Limb (tissue), 2 donors: ENCODE measurements around the gene FASTK.
"Not testable (repeated sequence)": the region's sequence is repeated elsewhere in the genome, so short reads cannot be mapped to it uniquely, and the experiment has no call there.

Experiments used
- DNase-seq, 2 donors: peaks; one replicate each; pipeline ENCODE4 v3.0.0-alpha.2; 2016; ENCODE audit errors: extremely low spot score in 2 of 2

FASTK gene

GRCh38 chr7:151051108-151051507 is 29.5 kb downstream of the FASTK start:
- peak in 1 of 2 donors; percentile 85 for DNase-seq

GRCh38 chr7:151048911-151049463 is 31.6 kb downstream of the FASTK start:
- DNase-seq: no peak

GRCh38 chr7:151047976-151048815 is 32.4 kb downstream of the FASTK start, which contains the start of gene ASIC3:
TSS of gene ASIC3 (plus strand) at chr7:151048531. CDS start at chr7:151048886, 355 bp downstream.
- DNase-seq: no peak

- DNase-seq: peak in 1 of 2 donors; percentile 76
These were observed 33.7 kb downstream of the FASTK start for GRCh38 chr7:151046603-151047573.

- no peak for DNase-seq
These were observed 34.6 kb downstream of the FASTK start for GRCh38 chr7:151045967-151046366.

GRCh38 chr7:151045262-151045661 is 35.3 kb downstream of the FASTK start:
- no peak for DNase-seq

- DNase-seq: no peak
These were observed 36.6 kb downstream of the FASTK start for GRCh38 chr7:151043959-151044358.

GRCh38 chr7:151043449-151043848 is 37.2 kb downstream of the FASTK start:
- DNase-seq: not testable (repeated sequence)

- DNase-seq: no peak
These were observed 39.8 kb downstream of the FASTK start for GRCh38 chr7:151040616-151041375.

GRCh38 chr7:151039850-151040548 is 40.6 kb downstream of the FASTK start:
- no peak for DNase-seq

- no peak for DNase-seq
These were observed 41.4 kb downstream of the FASTK start for GRCh38 chr7:151038951-151039849.

- DNase-seq: no peak
These were observed 44.7 kb downstream of the FASTK start for GRCh38 chr7:151035902-151036301.

- DNase-seq: no peak
These were observed 45.4 kb downstream of the FASTK start for GRCh38 chr7:151035026-151035717.

- no peak for DNase-seq
These were observed 46.1 kb downstream of the FASTK start for GRCh38 chr7:151034312-151035025.

GRCh38 chr7:151033864-151034249 is 46.8 kb downstream of the FASTK start:
- DNase-seq: no peak

- no peak for DNase-seq
These were observed 47.4 kb downstream of the FASTK start for GRCh38 chr7:151032936-151033863.

GRCh38 chr7:151031011-151031410 is 49.6 kb downstream of the FASTK start:
- no peak for DNase-seq
